Neural cell (in vitro differentiated cells): ENCODE results near the gene TLCD4. TPM values are rescaled to one million over a fixed set of nuclear protein-coding genes. Genes with fewer than 3 reads are reported as not detected.

Source experiments
- H2AFZ ChIP-seq: fragments of 200-600, 300-800 bp; sonication (generic), shearing (Covaris generic); 2 replicates; pipeline ENCODE4 v1.6.0; 2014; ENCODE audit warnings: low read depth, mild to moderate bottlenecking, antibody characterized with exemption, low read length, moderate library complexity
- H3F3A ChIP-seq: fragments of 200-600 bp; shearing (Covaris generic); 2 replicates; pipeline ENCODE4 v1.6.1; 2016; ENCODE audit warnings: mild to moderate bottlenecking, moderate library complexity, mixed read lengths, antibody characterized with exemption, low read length; ENCODE audit not compliant: insufficient read depth, poor library complexity, severe bottlenecking
- H3K27ac ChIP-seq: fragments of 200-600, 300-800 bp; sonication (generic), shearing (Covaris generic); 2 replicates; pipeline ENCODE4 v1.5.1; 2014; ENCODE audit warnings: mild to moderate bottlenecking, low read length, moderate library complexity
- H3K27me3 ChIP-seq: fragments of 300-800, 200-600 bp; sonication (generic), shearing (Covaris generic); 2 replicates; pipeline ENCODE4 v1.6.0; 2014; ENCODE audit warnings: mild to moderate bottlenecking, low read depth, low read length, moderate library complexity; ENCODE audit not compliant: insufficient read depth
- H3K36me3 ChIP-seq: fragments of 300-800, 200-600 bp; sonication (generic), shearing (Covaris generic); 2 replicates; pipeline ENCODE4 v1.5.1; 2014; ENCODE audit warnings: mild to moderate bottlenecking, antibody characterized with exemption, low read length, moderate library complexity; ENCODE audit not compliant: insufficient read depth
- H3K4me2 ChIP-seq: fragments of 300-800, 200-600 bp; sonication (generic), shearing (Covaris generic); 2 replicates; pipeline ENCODE4 v1.6.0; 2014; ENCODE audit warnings: mild to moderate bottlenecking, low read length
- H3K4me3 ChIP-seq: fragments of 300-800, 200-600 bp; sonication (generic), shearing (Covaris generic); 2 replicates; pipeline ENCODE4 v1.5.1; 2014; ENCODE audit warnings: mild to moderate bottlenecking, low read length, moderate library complexity
- H3K79me2 ChIP-seq: fragments of 200-600 bp; shearing (Covaris generic); replicated peaks from 2 replicates; pipeline ENCODE4 v1.6.0; 2014; ENCODE audit warnings: mild to moderate bottlenecking, low read length, moderate library complexity; ENCODE audit not compliant: insufficient read depth
- H3K9ac ChIP-seq: fragments of 300-800, 200-600 bp; sonication (generic), shearing (Covaris generic); 2 replicates; pipeline ENCODE4 v1.6.1; 2016; ENCODE audit warnings: mild to moderate bottlenecking, low read length, mixed read lengths
- H3K9me2 ChIP-seq: fragments of 200-600 bp; shearing (Covaris generic); 2 replicates; pipeline ENCODE4 v1.6.1; 2016; ENCODE audit warnings: mild to moderate bottlenecking, low read length, mixed read lengths; ENCODE audit not compliant: insufficient read depth
- H3K9me3 ChIP-seq: fragments of 200-600, 300-800 bp; sonication (generic), shearing (Covaris generic); 2 replicates; pipeline ENCODE4 v1.6.1; 2016; ENCODE audit warnings: mild to moderate bottlenecking, mixed run types, low read length, moderate library complexity, mixed read lengths
- H4K20me1 ChIP-seq: fragments of 200-600 bp; shearing (Covaris generic); 2 replicates; pipeline ENCODE4 v1.6.1; 2016; ENCODE audit warnings: mild to moderate bottlenecking, mixed run types; ENCODE audit not compliant: insufficient read depth
- CTCF ChIP-seq: fragments of 450-650 bp; IDR thresholded peaks from 2 replicates; pipeline ENCODE4 v1.5.1; 2014; ENCODE audit warnings: antibody characterized with exemption, mild to moderate bottlenecking, moderate library complexity; ENCODE audit not compliant: poor library complexity, severe bottlenecking
- EP300 ChIP-seq: fragments of 450-650 bp; conservative IDR thresholded peaks from 2 replicates; pipeline ENCODE4 v1.6.1; 2014; ENCODE audit warnings: antibody characterized with exemption, mild to moderate bottlenecking, moderate library complexity; ENCODE audit not compliant: poor library complexity, severe bottlenecking
- EZH2 ChIP-seq: fragments of 200-600, 300-800 bp; shearing (Covaris generic), sonication (generic); IDR thresholded peaks from 2 replicates; pipeline ENCODE4 v1.6.1; 2014; ENCODE audit warnings: antibody characterized with exemption, low read length, borderline replicate concordance, mild to moderate bottlenecking; ENCODE audit not compliant: insufficient read depth, poor library complexity, severe bottlenecking
- MXI1 ChIP-seq: fragments of 450-650 bp; conservative IDR thresholded peaks from 2 replicates; pipeline ENCODE4 v1.6.1; 2014; ENCODE audit warnings: antibody characterized with exemption, mild to moderate bottlenecking; ENCODE audit not compliant: poor library complexity, severe bottlenecking
- POLR2AphosphoS5 ChIP-seq: IDR thresholded peaks from 2 replicates; pipeline ENCODE4 v1.6.1; 2012
- RAD21 ChIP-seq: fragments of 450-650 bp; conservative IDR thresholded peaks from 2 replicates; pipeline ENCODE4 v1.6.1; 2014; ENCODE audit warnings: antibody characterized with exemption, mild to moderate bottlenecking, moderate library complexity
- SMC3 ChIP-seq: fragments of 450-650 bp; conservative IDR thresholded peaks from 2 replicates; pipeline ENCODE4 v1.6.1; 2014; ENCODE audit warnings: antibody characterized with exemption, mild to moderate bottlenecking, moderate library complexity; ENCODE audit not compliant: poor library complexity
- TAF1 ChIP-seq: IDR thresholded peaks from 2 replicates; pipeline ENCODE4 v1.6.1; 2012; ENCODE audit warnings: low read depth
- polyA plus RNA-seq: library from polyadenylated mRNA; depleted of rRNA; stranded (reverse); fragments of >200 nt; gene quantifications from 2 replicates; pipeline ENCODE4 v1.2.3, GENCODE V29; 2014
- TF ChIP-seq, protein P1 (sequence below): IDR thresholded peaks from 2 replicates; pipeline ENCODE4 v1.6.1; 2012; ENCODE audit warnings: borderline replicate concordance

The TLCD4 gene
- polyA plus RNA-seq, 1 donor from 2014 or later = 1.6 TPM

DNA sequence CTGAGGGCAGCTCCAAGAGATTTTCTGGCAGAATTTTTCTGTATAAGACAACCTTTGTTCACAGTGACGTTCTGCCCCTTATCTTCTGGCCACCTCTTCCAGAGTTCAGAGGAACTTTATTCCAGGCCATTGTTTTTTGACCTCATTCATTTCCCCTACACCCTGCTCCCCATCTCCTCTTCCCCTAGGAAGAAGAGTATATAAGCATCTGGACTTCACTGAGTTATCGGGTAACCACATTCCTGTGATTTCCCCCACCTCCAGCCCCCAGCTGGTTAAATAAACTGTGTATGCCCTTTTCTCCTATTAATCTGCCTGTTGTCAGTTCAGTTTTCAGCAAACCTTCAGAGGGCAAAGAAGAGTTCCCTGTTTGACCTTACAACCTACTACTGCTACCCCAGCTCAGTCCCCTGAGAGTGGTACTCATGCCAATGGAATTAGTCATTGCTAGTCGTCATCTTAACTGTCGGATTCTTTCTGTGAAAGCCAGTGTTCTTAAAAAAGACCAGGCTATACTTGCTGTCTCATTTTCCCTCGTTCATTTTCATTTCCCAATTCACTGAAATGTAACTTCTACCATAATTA, 30.1 kb upstream of the TLCD4 start:
- Histone ChIP-seq H3K4me3 (no peak overlapping the region), H3K36me3 (no peaks in the 10 kb centered on the region), H3K4me2 (no peak overlapping the region), H3K27me3 (no peaks in the 10 kb centered on the region), H3K9ac (no peak overlapping the region), H3F3A (no peaks in the 10 kb centered on the region), H3K79me2 (no peaks in the 10 kb centered on the region), H2AFZ (no peak overlapping the region), H3K9me2 (no peaks in the 10 kb centered on the region), H3K9me3 (no peaks in the 10 kb centered on the region), H4K20me1 (no peaks in the 10 kb centered on the region), H3K27ac (no peak overlapping the region)
- TF ChIP-seq SMC3 = no peak
- TF ChIP-seq MXI1 = no peak
- no peak for TF ChIP-seq CTCF
- TF ChIP-seq, protein P1, sequence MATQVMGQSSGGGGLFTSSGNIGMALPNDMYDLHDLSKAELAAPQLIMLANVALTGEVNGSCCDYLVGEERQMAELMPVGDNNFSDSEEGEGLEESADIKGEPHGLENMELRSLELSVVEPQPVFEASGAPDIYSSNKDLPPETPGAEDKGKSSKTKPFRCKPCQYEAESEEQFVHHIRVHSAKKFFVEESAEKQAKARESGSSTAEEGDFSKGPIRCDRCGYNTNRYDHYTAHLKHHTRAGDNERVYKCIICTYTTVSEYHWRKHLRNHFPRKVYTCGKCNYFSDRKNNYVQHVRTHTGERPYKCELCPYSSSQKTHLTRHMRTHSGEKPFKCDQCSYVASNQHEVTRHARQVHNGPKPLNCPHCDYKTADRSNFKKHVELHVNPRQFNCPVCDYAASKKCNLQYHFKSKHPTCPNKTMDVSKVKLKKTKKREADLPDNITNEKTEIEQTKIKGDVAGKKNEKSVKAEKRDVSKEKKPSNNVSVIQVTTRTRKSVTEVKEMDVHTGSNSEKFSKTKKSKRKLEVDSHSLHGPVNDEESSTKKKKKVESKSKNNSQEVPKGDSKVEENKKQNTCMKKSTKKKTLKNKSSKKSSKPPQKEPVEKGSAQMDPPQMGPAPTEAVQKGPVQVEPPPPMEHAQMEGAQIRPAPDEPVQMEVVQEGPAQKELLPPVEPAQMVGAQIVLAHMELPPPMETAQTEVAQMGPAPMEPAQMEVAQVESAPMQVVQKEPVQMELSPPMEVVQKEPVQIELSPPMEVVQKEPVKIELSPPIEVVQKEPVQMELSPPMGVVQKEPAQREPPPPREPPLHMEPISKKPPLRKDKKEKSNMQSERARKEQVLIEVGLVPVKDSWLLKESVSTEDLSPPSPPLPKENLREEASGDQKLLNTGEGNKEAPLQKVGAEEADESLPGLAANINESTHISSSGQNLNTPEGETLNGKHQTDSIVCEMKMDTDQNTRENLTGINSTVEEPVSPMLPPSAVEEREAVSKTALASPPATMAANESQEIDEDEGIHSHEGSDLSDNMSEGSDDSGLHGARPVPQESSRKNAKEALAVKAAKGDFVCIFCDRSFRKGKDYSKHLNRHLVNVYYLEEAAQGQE = no peak
- no peak for TF ChIP-seq TAF1
- TF ChIP-seq EZH2 = no peak

DNA sequence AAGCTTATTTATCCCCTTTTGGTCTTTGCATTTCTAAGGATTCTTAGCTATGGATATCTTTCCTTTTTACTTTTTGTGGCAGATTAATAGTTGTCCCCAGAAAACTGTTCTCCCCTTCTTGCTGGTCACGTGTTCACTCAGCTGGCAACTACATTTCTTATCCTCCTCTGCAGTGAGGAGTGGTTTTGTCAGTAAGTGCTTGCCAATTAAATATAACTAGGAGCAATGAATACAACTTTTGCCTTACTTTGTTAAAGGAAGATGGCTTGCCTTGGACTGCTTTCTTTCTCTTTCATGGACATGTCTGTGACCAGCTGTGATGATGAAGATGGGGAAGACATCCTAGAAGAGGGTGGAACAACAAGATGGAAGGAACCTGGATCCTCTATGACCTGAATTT, 28.9 kb upstream of the TLCD4 start:
- Histone ChIP-seq H3F3A (no peaks in the 10 kb centered on the region), H3K4me3 (no peak overlapping the region), H3K27me3 (no peaks in the 10 kb centered on the region), H3K79me2 (no peaks in the 10 kb centered on the region), H4K20me1 (no peaks in the 10 kb centered on the region), H3K9me2 (no peaks in the 10 kb centered on the region), H3K4me2 (no peak overlapping the region), H3K9me3 (no peaks in the 10 kb centered on the region), H3K9ac (no peak overlapping the region), H3K36me3 (no peaks in the 10 kb centered on the region), H3K27ac (no peak overlapping the region), H2AFZ (no peak overlapping the region)
- TF ChIP-seq SMC3 (no peak), CTCF (no peak), EZH2 (no peak), EP300 (no peak), RAD21 (no peak), POLR2AphosphoS5 (no peak), MXI1 (no peak), TAF1 (no peak)
- TF ChIP-seq, protein P1 = no peak
